Gastrocnemius medialis (tissue), 4 donors: ENCODE data around the gene WIPF3.

ENCODE experiments used
- CTCF ChIP-seq, 5 experiments: fragments of 450-650 bp in 3 of 5; fragments of 200-600 bp in 2 of 5; sonication (generic) in 2 of 5; IDR thresholded peaks in 4 of 5; conservative IDR thresholded peaks in 1 of 5; 1 replicate in 4 of 5; 2 replicates in 1 of 5; pipeline ENCODE4 v1.5.1; 2016 to 2019; ENCODE audit warnings: antibody characterized with exemption in 5 of 5, mild to moderate bottlenecking in 3 of 5, moderate library complexity in 3 of 5
- POLR2A ChIP-seq, 2 donors: fragments of 450-650 bp; IDR thresholded peaks; one replicate each; pipeline ENCODE4 v1.6.1; 2017; ENCODE audit warnings: antibody characterized with exemption in 2 of 2, mild to moderate bottlenecking in 2 of 2, moderate library complexity in 2 of 2

- TF ChIP-seq POLR2A (IDR thresholded peaks at IDR 0.05) (no peak), CTCF (IDR thresholded peaks at IDR 0.05 in 4 of 5, conservative IDR thresholded peaks at IDR 0.05 in 1 of 5) (no peak)
These were observed 149.6 kb downstream of the WIPF3 start for GRCh38 chr7:29955799-29956486.
